SHP77 treated with DMSO at 0.1 percent for 48 hours (cell line): ENCODE measurements around the gene SERAC1.

ENCODE experiments used
- DNase-seq: peaks from one replicate; lab custom pipeline; 2025; lab: John Stamatoyannopoulos, UW

Gene SERAC1

GRCh38 chr6:158121335-158121734 lies 46.7 kb downstream of the SERAC1 start:
- DNase-seq: no peak

GRCh38 chr6:158118886-158119285 lies 49.2 kb downstream of the SERAC1 start:
- DNase-seq: no peak

GRCh38 chr6:158115508-158115907 lies 52.6 kb downstream of the SERAC1 start:
- no peak for DNase-seq

- no peak for DNase-seq
Observed at GRCh38 chr6:158115102-158115501, 53.0 kb downstream of the SERAC1 start.

- DNase-seq: no peak
Observed at GRCh38 chr6:158113802-158114201, 54.3 kb downstream of the SERAC1 start.

GRCh38 chr6:158111987-158112386 lies 56.1 kb downstream of the SERAC1 start:
- no peak for DNase-seq

- no peak for DNase-seq
Observed at GRCh38 chr6:158110986-158111385, 57.1 kb downstream of the SERAC1 start.

GRCh38 chr6:158109748-158110147 lies 58.3 kb downstream of the SERAC1 start:
- DNase-seq: no peak

- DNase-seq: no peak
Observed at GRCh38 chr6:158104696-158105095, 63.4 kb downstream of the SERAC1 start.

- no peak for DNase-seq
Observed at GRCh38 chr6:158103228-158103627, 64.8 kb downstream of the SERAC1 start.

GRCh38 chr6:158095671-158096070 lies 72.4 kb downstream of the SERAC1 start:
- no peak for DNase-seq

- DNase-seq: no peak
Observed at GRCh38 chr6:158095031-158095430, 73.0 kb downstream of the SERAC1 start.

- DNase-seq: no peak
Observed at GRCh38 chr6:158092806-158093205, 75.3 kb downstream of the SERAC1 start.

GRCh38 chr6:158087224-158087867 lies 80.7 kb downstream of the SERAC1 start:
- no peak for DNase-seq

GRCh38 chr6:158086504-158087223 lies 81.4 kb downstream of the SERAC1 start:
- no peak for DNase-seq

GRCh38 chr6:158086054-158086503 lies 82.0 kb downstream of the SERAC1 start:
- DNase-seq: no peak

- DNase-seq: no peak
Observed at GRCh38 chr6:158085261-158086053, 82.6 kb downstream of the SERAC1 start.

- no peak for DNase-seq
Observed at GRCh38 chr6:158083455-158084325, 84.4 kb downstream of the SERAC1 start.

GRCh38 chr6:158081657-158081935 lies 86.5 kb downstream of the SERAC1 start:
- no peak for DNase-seq

GRCh38 chr6:158080849-158081656 lies 87.0 kb downstream of the SERAC1 start:
- no peak for DNase-seq

- DNase-seq: no peak
Observed at GRCh38 chr6:158078320-158078719, 89.7 kb downstream of the SERAC1 start.
